Ammon's horn (tissue), 1 donor: Measurements from ENCODE around the gene PNMA6F.
"Not testable (repeated sequence)": the region's sequence is repeated elsewhere in the genome, so short reads cannot be mapped to it uniquely, and the experiment has no call there.

Source experiments
- DNase-seq: peaks from one replicate; pipeline ENCODE4 v3.0.0-alpha.2; 2016; ENCODE audit warnings: low spot score

PNMA6F gene

DNA sequence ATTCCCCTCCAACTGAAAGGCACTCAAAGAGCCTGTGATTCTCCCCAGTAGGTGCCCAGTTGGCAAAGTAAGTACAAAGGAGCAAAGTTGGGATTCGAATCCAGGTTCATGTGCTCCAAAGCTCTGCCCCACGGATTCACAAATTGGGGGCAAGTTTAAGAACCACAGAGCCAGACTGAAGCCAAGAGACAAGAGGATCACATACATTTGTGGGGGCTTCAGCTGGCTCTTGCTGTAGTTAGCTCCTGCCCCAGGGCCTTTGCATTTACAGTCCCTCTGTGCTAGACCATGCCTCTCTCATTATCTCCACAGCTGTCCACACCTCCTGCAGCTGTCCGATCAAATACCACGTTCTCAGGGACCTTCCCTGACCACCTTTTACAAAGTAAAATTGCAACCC is 18.8 kb downstream of the PNMA6F start:
- no peak for DNase-seq

DNA sequence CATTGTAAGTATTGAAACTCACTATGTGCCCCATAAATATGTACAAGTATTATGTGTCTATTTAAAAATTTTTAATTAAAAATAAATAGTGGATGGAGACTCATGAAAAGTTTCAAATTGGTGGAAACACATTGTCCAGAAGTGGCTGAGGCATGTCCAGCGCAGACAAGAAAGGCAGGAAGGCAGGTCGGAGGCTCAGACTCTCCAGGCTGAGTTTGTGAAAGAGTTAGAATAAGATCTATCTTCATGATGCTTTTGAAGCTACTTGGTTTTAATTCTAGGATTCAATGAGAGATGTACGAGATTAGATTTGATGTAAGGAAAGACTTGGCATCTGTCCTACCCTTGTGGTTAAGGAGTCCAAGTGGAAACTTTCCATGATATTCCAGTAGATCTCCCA is 19.8 kb downstream of the PNMA6F start:
- DNase-seq: no peak

DNA sequence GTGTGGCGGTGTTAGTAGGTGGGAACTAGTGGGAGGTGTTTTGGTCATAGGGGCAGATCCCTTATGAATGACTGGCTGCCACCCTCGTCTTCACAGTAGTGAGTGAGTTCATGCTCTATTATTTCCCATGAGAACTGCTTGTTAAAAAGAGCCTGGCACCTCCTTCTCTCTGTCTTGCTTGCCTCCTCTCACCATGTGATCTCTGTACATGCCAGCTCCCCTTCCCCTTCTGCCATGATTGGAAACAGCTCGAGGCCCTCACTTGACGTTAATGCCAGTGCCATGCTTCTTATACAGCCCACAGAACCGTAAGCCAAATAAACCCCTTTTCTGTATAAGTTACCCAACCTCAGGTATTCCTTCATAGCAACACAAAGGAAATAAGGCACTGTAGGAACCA is 21.7 kb downstream of the PNMA6F start:
- DNase-seq: no peak

DNA sequence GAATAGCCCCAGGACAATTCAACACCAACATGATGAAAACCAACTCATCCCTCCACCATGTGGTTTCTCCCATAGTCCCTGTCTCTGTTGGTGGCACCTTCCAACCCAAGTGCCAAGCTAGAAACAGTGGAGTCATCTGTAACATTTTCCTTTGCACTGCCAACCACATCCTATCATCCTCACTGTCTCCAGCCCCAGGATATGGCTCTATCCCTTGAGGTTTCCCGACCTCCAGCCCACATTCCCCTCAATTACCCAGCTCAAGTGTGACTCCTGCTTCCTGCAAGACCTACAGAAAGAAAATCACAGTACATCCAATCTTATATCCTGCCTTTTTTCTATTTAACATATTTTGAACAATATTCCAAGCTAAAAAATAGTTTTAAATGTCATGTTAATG is 24.2 kb downstream of the PNMA6F start:
- DNase-seq: no peak

DNA sequence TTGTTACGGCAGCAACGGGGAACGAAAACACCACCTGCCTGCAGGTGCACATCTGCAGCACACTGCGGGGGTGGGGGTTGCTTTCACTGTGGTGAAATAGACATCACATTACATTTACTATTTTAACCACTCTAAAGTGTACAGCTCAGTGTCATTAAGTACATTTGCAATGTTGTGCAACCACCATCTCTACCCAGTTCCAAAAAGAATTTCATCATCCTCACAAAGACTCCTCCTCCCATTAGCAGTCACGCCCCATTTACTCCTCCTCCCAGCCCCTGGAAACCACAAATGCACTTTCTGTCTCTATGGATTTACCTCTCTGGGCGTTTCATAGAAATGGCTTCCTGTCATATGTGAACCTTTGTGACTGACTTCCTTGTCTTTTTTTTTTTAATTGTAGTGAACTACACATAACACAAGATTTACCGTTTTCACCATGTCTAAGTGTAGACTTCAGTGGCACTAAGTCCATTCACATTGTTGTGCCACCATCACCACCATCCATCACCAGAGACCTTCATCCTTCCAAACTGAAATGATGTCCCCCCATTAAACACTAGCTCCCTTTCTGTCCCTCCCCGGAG is 28.0 kb downstream of the PNMA6F start:
- not testable (repeated sequence) for DNase-seq

DNA sequence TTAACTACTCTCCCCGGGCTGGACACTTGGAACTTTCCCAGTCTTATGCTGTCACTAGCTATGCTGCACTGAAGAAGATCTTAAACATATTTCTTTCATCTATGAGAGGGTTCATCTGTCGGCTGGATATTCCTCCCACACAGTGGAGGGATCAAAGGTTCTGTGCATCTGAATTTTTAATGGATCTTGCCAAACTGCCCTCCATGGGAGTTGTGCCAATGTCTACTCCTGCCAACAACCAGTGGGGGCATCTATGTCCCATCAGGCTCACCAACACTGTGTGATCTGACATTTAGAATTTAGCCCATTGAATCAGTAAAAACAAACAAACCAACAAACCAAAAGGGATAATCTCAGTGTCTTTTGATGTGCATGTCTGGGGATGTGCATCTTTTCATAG is 32.8 kb downstream of the PNMA6F start:
- not testable (repeated sequence) for DNase-seq

DNA sequence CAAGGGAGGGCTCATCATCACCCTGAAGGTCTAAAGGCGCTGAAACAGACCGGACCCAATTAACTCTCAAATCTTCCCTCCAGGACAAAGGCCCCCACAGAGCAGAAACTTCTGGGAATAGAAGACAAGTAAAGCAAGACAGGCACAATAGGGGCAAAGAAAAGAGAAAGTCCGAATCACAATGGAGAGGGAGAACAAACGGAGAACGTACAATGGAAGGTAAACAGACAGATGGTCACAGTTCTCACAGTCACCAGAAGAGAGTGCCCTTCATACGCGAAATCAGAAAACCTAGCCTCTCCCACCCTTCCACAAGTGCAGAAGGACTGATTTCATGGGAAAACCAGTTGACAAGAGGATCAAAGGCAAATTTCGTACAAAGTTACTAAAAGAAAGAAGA is 35.9 kb downstream of the PNMA6F start:
- DNase-seq: not testable (repeated sequence)

DNA sequence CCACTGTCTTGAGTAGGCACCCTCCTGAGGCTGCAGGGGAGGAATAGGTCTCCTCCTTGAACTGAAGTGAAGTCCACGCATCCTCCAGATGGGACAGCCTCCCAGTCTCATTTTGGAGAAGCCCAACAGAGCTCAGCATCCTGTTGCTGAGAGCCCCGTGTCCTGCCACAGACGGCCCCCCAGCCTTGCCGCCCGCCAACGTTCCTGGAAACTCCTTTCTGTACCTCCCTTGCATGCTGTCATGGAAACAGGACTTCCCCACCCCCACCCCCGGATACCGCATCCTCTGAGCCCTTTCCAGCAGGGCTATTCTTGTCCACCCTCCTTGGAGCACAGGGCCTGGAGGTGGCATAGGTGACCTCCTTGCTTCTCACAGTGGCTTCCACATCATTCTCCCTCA is 37.6 kb downstream of the PNMA6F start:
- DNase-seq: not testable (repeated sequence)

DNA sequence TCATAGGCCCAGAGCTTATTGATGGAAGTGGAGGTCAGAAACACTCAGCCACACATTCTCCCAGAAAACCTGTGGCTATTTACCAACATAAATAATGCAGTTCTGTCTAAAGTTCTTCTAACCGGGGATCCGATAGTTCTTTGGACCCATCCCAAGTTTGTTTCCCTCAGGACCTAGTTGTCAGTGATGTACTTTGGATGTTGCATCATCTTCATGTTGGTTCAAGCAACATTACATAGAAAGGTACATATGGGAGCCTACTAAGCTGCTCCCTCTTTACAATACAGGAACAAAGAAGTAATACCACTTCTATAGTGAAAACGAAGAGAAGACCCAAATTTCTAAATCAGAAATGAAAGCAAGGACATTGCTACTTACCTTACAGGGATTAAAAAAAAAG is 39.8 kb downstream of the PNMA6F start:
- not testable (repeated sequence) for DNase-seq

DNA sequence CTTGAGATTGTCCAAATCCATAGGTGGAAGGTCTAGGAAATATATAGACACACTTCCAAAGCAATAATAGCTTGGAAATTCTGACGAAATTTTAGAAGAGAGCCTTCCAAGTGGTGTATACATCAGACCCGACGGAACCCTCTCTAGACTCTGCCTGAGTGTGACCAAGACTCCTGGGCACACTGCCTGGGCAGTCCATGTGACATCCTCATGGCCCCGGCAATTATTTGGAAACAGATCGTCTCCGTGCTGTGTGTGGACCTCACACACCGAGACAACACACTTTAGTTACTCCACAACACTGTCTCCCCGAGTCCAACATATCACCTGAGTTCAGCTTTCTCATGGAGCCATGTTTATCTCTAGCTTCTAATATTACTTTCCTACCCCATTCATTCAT is 42.3 kb downstream of the PNMA6F start:
- not testable (repeated sequence) for DNase-seq

DNA sequence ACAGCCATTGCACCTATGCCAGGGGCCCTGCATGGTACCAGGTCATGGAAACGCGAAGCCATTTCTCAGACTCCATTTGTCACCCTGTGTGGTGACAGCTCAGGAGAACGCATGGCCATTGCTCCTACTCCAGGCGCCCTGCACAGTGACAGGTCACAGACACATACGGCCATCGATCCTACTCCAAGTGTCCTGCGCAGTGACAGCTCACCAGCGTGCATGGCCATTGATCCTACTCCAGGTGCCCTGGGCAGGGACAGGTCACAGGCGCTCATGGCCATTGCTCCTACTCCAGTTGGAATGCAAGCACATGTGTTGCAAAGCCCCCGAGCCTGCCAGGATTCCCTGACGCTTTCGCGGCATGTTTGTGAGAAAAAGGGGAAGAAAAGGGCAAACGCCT is 45.5 kb downstream of the PNMA6F start:
- not testable (repeated sequence) for DNase-seq

DNA sequence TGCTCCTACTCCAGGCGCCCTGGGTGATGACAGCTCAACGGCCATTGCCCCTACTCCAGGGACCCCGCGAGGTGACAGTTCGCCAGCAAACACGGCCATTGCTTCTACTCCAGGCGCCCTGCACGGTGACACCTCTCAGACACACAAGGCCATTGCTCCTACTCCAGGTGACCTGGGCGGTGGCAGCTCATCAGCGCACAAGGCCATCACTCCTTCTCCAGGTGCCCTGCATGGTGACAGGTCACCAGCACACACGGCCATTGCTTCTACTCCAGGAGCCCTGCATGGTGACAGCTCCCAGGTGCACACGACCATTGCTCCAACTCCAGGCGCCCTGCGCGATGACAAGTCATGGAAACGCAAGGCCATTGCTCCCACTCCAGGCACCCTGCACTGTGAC is 46.1 kb downstream of the PNMA6F start:
- DNase-seq: not testable (repeated sequence)

DNA sequence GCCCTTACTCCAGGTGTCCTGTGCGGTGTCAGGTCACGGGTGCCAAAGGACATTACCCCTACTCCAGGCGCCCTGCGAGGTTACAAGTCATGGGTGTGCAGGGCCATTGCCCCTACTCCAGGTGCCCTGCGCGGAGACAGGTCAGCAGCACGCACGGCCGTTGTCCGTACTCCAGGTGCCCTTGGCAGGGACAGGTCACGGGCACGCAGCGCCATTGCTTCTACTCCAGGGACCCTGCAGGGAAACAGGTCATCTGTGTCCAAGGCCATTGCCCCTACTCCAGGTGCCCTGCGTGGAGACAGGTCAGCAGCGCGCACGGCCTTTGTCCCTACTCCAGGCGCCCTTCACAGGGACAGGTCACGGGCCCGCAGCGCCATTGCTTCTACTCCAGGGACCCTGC is 49.0 kb downstream of the PNMA6F start:
- not testable (repeated sequence) for DNase-seq

DNA sequence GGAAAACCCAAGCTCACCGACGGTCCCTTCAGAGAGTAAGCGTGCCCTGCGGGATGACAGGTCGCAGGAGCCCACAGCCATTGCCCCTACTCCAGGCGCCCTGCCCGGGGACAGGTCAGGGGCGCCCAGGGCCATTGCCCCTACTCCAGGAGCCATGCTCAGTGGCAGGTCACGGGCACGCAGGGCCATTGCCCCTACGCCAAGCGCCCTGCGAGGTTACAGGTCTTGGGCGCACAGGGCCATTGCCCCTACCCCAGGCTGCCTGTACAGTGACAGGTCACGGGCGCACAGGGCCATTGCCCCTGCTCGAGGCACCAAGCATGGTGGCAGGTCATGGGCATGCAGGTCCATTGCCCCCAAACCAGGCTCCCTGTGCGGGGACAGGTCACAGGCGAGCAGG is 49.5 kb downstream of the PNMA6F start:
- DNase-seq: not testable (repeated sequence)
